Psoas muscle (tissue), 8 donors: Measurements from ENCODE around the gene PRKN. TPM values are rescaled to one million over a fixed set of nuclear protein-coding genes. Genes with fewer than 3 reads are reported as not detected.

ENCODE experiments used
- ATAC-seq, 4 donors: fragments of 200-7000 bp; cut with Tn5 transposase; one replicate each; pipeline ENCODE4 v1.9.1; 2020; ENCODE audit warnings: moderate library complexity in 3 of 4, mild to moderate bottlenecking in 2 of 4
- DNase-seq, 2 donors: peaks; one replicate each; pipeline ENCODE4 v3.0.0-alpha.2; 2020
- H3K27ac ChIP-seq: fragments of 200-600 bp; one replicate; pipeline ENCODE4 v1.8.0; 2022
- H3K27me3 ChIP-seq, 3 donors: fragments of 200-600 bp in 1 of 3; one replicate each; pipeline versions ENCODE4 v1.6.1 to v1.8.0; 2013 to 2022; ENCODE audit warnings: low read length in 2 of 3, mild to moderate bottlenecking in 2 of 3, moderate library complexity in 1 of 3; ENCODE audit not compliant: insufficient read depth in 3 of 3
- H3K36me3 ChIP-seq, 2 donors: fragments of 200-600 bp in 1 of 2; one replicate each; pipeline versions ENCODE4 v1.6.1 to v1.8.0; 2013 to 2022; ENCODE audit warnings: low read depth in 1 of 2, mild to moderate bottlenecking in 1 of 2, moderate library complexity in 1 of 2; ENCODE audit not compliant: insufficient read depth in 1 of 2
- H3K4me1 ChIP-seq: fragments of 200-600 bp; one replicate; pipeline ENCODE4 v1.8.0; 2022
- H3K4me3 ChIP-seq: fragments of 200-600 bp; one replicate; pipeline ENCODE4 v1.8.0; 2022; ENCODE audit warnings: mild to moderate bottlenecking
- H3K9me3 ChIP-seq: fragments of 200-600 bp; one replicate; pipeline ENCODE4 v1.8.0; 2022
- WGBS, 3 donors: extraction: QIAGEN DNeasy Blood & Tissue Kit; methylation state at CpG; one replicate each; pipeline versions ENCODE4 v1.1.6 to v1.1.7; 2013; 5-methylcytosine and 5-hydroxymethylcytosine counted together
- intact Hi-C, 2 donors: fragments of 100-400 bp; cut with DNase I; formaldehyde crosslinking; loops; one replicate each; pipeline versions ENCODE4 v1.11.0 to v1.14.2; 2022
- polyA plus RNA-seq, 3 donors: library from polyadenylated mRNA; stranded (reverse); fragments of 200-250 nt; gene quantifications; one replicate each; pipeline ENCODE4 v1.2.3, GENCODE V29; 2013
- total RNA-seq, 4 donors: library from RNA; stranded (reverse); fragmentation: NEBNext Ultra II Directional in 2 of 4; extraction: Animal tissue kit (Norgen Biotek cat#: 25700) in 2 of 4; gene quantifications; one replicate each; pipeline versions ENCODE4 v1.2.1 to v1.2.4, GENCODE V29; 2021 to 2023
- TF ChIP-seq, protein P1 (sequence below): fragments of 200-600 bp; IDR thresholded peaks from one replicate; pipeline ENCODE4 v1.8.0; 2022; ENCODE audit warnings: antibody characterized with exemption
- donor health status: healthy with polysubstance abuse.
- donor health status: DM: no; HTN: no; CAD: no; lungs with moderate emphysema.
- donor health status: Bipolar disorder and iron deficiency.
- donor health status: healthy.
- donor health status: DM: yes; HTN: yes; CAD: no.
- donor health status: DM: no; HTN: no; CAD: no.
- donor health status: DM: no; HTN: no; CAD: no.
- donor health status: DM: yes; HTN: yes; CAD: no.

The PRKN gene
- total and polyA plus RNA-seq, 7 donors: 1.5 to 19.5 (median 11.7) TPM

- ATAC-seq: peak in 1 of 4 donors; percentile 67
- Histone ChIP-seq H3K4me3 (no peak overlapping the region), H3K9me3 (no peaks in the 10 kb centered on the region), H3K36me3 (no peaks in the 10 kb centered on the region), H3K4me1 (no peaks in the 10 kb centered on the region), H3K27me3 (no peaks in the 10 kb centered on the region), H3K27ac (no peak overlapping the region)
- intact Hi-C loops: no loop called here
- WGBS, 3 donors: 50 to 69% (median 62%) methylated on average over 3 of the region's 3 CpGs
- TF ChIP-seq, protein P1, sequence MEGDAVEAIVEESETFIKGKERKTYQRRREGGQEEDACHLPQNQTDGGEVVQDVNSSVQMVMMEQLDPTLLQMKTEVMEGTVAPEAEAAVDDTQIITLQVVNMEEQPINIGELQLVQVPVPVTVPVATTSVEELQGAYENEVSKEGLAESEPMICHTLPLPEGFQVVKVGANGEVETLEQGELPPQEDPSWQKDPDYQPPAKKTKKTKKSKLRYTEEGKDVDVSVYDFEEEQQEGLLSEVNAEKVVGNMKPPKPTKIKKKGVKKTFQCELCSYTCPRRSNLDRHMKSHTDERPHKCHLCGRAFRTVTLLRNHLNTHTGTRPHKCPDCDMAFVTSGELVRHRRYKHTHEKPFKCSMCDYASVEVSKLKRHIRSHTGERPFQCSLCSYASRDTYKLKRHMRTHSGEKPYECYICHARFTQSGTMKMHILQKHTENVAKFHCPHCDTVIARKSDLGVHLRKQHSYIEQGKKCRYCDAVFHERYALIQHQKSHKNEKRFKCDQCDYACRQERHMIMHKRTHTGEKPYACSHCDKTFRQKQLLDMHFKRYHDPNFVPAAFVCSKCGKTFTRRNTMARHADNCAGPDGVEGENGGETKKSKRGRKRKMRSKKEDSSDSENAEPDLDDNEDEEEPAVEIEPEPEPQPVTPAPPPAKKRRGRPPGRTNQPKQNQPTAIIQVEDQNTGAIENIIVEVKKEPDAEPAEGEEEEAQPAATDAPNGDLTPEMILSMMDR: no peak
- DNase-seq: no peak
Measured at GRCh38 chr6:162651505-162651904, 76.1 kb downstream of the PRKN start.

GRCh38 chr6:162649271-162649670 is 78.3 kb downstream of the PRKN start:
- Histone ChIP-seq H3K4me3 (no peak overlapping the region), H3K4me1 (peaks cover 6% of the 10 kb centered on the region), H3K9me3 (no peaks in the 10 kb centered on the region), H3K27ac (no peak overlapping the region), H3K27me3 (no peaks in the 10 kb centered on the region), H3K36me3 (no peaks in the 10 kb centered on the region)
- TF ChIP-seq, protein P1: no peak
- no peak for DNase-seq
- WGBS, 3 donors: 56 to 71% (median 58%) methylated on average over 3 of the region's 3 CpGs
- intact Hi-C loops: no loop called here
- no peak for ATAC-seq

GRCh38 chr6:162644153-162644552 is 83.4 kb downstream of the PRKN start:
- Histone ChIP-seq H3K9me3 (no peaks in the 10 kb centered on the region), H3K27me3 (no peaks in the 10 kb centered on the region), H3K4me3 (peak overlapping the region; percentile 17), H3K36me3 (peaks cover 0 to 2% of the 10 kb centered on the region in 2 donors), H3K4me1 (peaks cover 15% of the 10 kb centered on the region), H3K27ac (peak overlapping the region; percentile 65)
- intact Hi-C loops: no loop called here
- WGBS, 3 donors: 28 to 57% (median 31%) methylated on average over 2 of the region's 2 CpGs
- peak in 1 of 2 donors; percentile 55 for DNase-seq
- TF ChIP-seq, protein P1: no peak
- ATAC-seq: peak; percentile 79 to 97 (median 96)

- WGBS, 3 donors: 83 to 91% (median 88%) methylated on average over 1 of the region's 1 CpG
- H3K27ac ChIP-seq: no peak overlapping the region
- no peaks in the 10 kb centered on the region for H3K27me3 ChIP-seq
- peaks cover 25% of the 10 kb centered on the region for H3K4me1 ChIP-seq
- peak in 1 of 4 donors; percentile 43 for ATAC-seq
- DNase-seq: no peak
- H3K36me3 ChIP-seq: peaks cover 0 to 2% of the 10 kb centered on the region in 2 donors
- TF ChIP-seq, protein P1: no peak
- no peaks in the 10 kb centered on the region for H3K9me3 ChIP-seq
- no peak overlapping the region for H3K4me3 ChIP-seq
- intact Hi-C loops: no loop called here
Measured at GRCh38 chr6:162640756-162641155, 86.8 kb downstream of the PRKN start.

DNA sequence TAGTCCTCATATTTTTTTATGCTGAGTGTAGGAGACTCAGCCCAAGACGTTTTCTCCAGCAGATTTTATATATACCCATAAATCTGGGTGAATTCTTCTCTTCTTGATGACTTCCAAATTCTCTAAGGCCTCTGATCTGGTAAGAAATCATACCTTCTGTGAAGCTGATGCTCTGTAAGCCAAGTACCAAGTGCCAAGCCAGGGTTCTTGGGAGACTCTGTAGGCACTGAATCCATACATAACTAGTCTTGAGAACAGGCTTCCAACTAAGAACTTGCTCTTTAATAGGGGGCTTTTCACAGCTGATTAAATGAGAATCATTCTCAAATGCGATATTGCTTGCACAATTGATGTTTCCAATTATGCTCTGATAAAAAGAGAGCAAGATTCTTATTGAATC is 87.6 kb downstream of the PRKN start:
- Histone ChIP-seq H3K27ac (no peak overlapping the region), H3K36me3 (peaks cover 0 to 2% of the 10 kb centered on the region in 2 donors), H3K27me3 (no peaks in the 10 kb centered on the region), H3K4me3 (no peak overlapping the region), H3K4me1 (peaks cover 33% of the 10 kb centered on the region), H3K9me3 (no peaks in the 10 kb centered on the region)
- intact Hi-C loops: no loop called here
- 81 to 84% (median 81%) methylated on average over 2 of the region's 2 CpGs for WGBS, 3 donors
- ATAC-seq (no peak), DNase-seq (no peak)
- TF ChIP-seq, protein P1: no peak
